Right lobe of liver (tissue), 6 donors: Measurements from ENCODE around the gene PC. TPM values are rescaled to one million over a fixed set of nuclear protein-coding genes. Genes with fewer than 3 reads are reported as not detected.

ENCODE experiments used
- ATAC-seq, 4 donors: fragments of 200-7000 bp; cut with Tn5 transposase; one replicate each; pipeline ENCODE4 v1.9.1; 2020; ENCODE audit warnings: mild to moderate bottlenecking in 4 of 4, moderate library complexity in 4 of 4
- DNase-seq, 3 donors: peaks; one replicate each; pipeline ENCODE4 v3.0.0-alpha.2; 2020
- H3K27ac ChIP-seq, 3 donors: fragments of 200-600 bp; one replicate each; pipeline ENCODE4 v1.8.0; 2022
- H3K27me3 ChIP-seq, 2 donors: fragments of 200-600 bp; one replicate each; pipeline ENCODE4 v1.8.0; 2022
- H3K36me3 ChIP-seq, 4 donors: fragments of 200-600 bp; sonication (generic) in 1 of 4; one replicate each; pipeline versions ENCODE4 v1.5.1 to v1.8.0; 2017 to 2022; ENCODE audit warnings: control low read depth in 1 of 4
- H3K4me1 ChIP-seq, 4 donors: fragments of 200-600 bp; sonication (generic) in 1 of 4; one replicate each; pipeline versions ENCODE4 v1.5.1 to v1.8.0; 2017 to 2022; ENCODE audit warnings: control low read depth in 1 of 4
- H3K4me3 ChIP-seq, 3 donors: fragments of 200-600 bp; one replicate each; pipeline ENCODE4 v1.8.0; 2022
- H3K9me3 ChIP-seq, 4 donors: fragments of 200-600 bp; sonication (generic) in 1 of 4; one replicate each; pipeline versions ENCODE4 v1.5.1 to v1.8.0; 2017 to 2022; ENCODE audit warnings: control low read depth in 1 of 4
- CTCF ChIP-seq, 4 donors: fragments of 200-600 bp in 3 of 4; fragments of 450-650 bp in 1 of 4; IDR thresholded peaks; one replicate each; pipeline versions ENCODE4 v1.5.1 to v1.8.0; 2016 to 2022; ENCODE audit warnings: antibody characterized with exemption in 4 of 4, mild to moderate bottlenecking in 2 of 4
- POLR2A ChIP-seq: fragments of 450-650 bp; IDR thresholded peaks from one replicate; pipeline ENCODE4 v1.6.1; 2017; ENCODE audit warnings: antibody characterized with exemption, mild to moderate bottlenecking
- WGBS: methylation state at CpG from one replicate; pipeline ENCODE4 v1.1.6; 2018; ENCODE audit warnings: low coverage, low lambda C conversion rate; ENCODE audit not compliant: insufficient coverage; ENCODE audit errors: missing lambda C conversion rate; 5-methylcytosine and 5-hydroxymethylcytosine counted together
- intact Hi-C, 2 donors: fragments of 100-400 bp; cut with DNase I; formaldehyde crosslinking; loops; one replicate each; pipeline versions ENCODE4 v1.11.2 to v1.14.1; 2022
- total RNA-seq, 6 experiments: library from RNA; depleted of rRNA in 2 of 6; stranded (reverse); fragments of >200 nt in 2 of 6; fragmentation: NEBNext Ultra II Directional in 3 of 6; extraction: Animal tissue kit (Norgen Biotek cat#: 25700) in 3 of 6; gene quantifications; one replicate each; pipeline versions ENCODE4 v1.1.0 to v1.2.4, GENCODE V29; 2016 to 2023
- donor health status: DM: no; HTN: yes; CAD: no.
- donor health status: DM: no; HTN: no; CAD: no.
- donor health status: DM: no; HTN: no; CAD: no.
- donor health status: DM: no; HTN: yes; CAD: no.
- donor health status: DM: no; HTN: yes; CAD: no.

Gene PC
- total RNA-seq, 6 experiments from 2014 or later, result 265 to 457 (median 317) TPM

GRCh38 chr11:66847461-66848232 lies 110.5 kb downstream of the PC start:
- H3K36me3 ChIP-seq, result peaks cover 0 to 49% (median 24%) of the 10 kb centered on the region in 4 donors
- no peak overlapping the region for H3K27ac ChIP-seq
- TF ChIP-seq POLR2A (no peak), CTCF (IDR thresholded peaks at IDR 0.05) (no peak)
- peak in 2 of 3 donors; percentile 14 to 42 for DNase-seq
- intact Hi-C loops, result no loop called here
- no peaks in the 10 kb centered on the region for H3K9me3 ChIP-seq
- H3K4me3 ChIP-seq, result no peak overlapping the region
- H3K4me1 ChIP-seq, result peaks cover 0 to 17% (median 0%) of the 10 kb centered on the region in 4 donors
- no peak for ATAC-seq
- 91% methylated on average over 6 of the region's 14 CpGs for WGBS
- no peaks in the 10 kb centered on the region for H3K27me3 ChIP-seq

GRCh38 chr11:66846671-66847091 lies 111.5 kb downstream of the PC start:
- ATAC-seq (no peak), DNase-seq (peak in 2 of 3 donors; percentile 27 to 50)
- intact Hi-C loops, result no loop called here
- no peaks in the 10 kb centered on the region for H3K27me3 ChIP-seq
- WGBS, result 73% methylated on average over 2 of the region's 4 CpGs
- no peak overlapping the region for H3K27ac ChIP-seq
- H3K36me3 ChIP-seq, result peaks cover 0 to 41% (median 19%) of the 10 kb centered on the region in 4 donors
- peaks cover 0 to 24% (median 3%) of the 10 kb centered on the region in 4 donors for H3K4me1 ChIP-seq
- TF ChIP-seq POLR2A, result no peak
- no peak for TF ChIP-seq CTCF (IDR thresholded peaks at IDR 0.05)
- no peak overlapping the region for H3K4me3 ChIP-seq
- H3K9me3 ChIP-seq, result no peaks in the 10 kb centered on the region

- H3K9me3 ChIP-seq, result no peaks in the 10 kb centered on the region
- no peaks in the 10 kb centered on the region for H3K27me3 ChIP-seq
- DNase-seq (peak in 2 of 3 donors; percentile 21 to 44), ATAC-seq (no peak)
- H3K4me1 ChIP-seq, result peaks cover 0 to 27% (median 3%) of the 10 kb centered on the region in 4 donors
- no peak overlapping the region for H3K4me3 ChIP-seq
- WGBS, result 62% methylated on average over 4 of the region's 9 CpGs
- intact Hi-C loops, result no loop called here
- no peak overlapping the region for H3K27ac ChIP-seq
- TF ChIP-seq CTCF (IDR thresholded peaks at IDR 0.05) (no peak), POLR2A (no peak)
- H3K36me3 ChIP-seq, result peaks cover 0 to 35% (median 16%) of the 10 kb centered on the region in 4 donors
Observed at GRCh38 chr11:66845876-66846212, 112.3 kb downstream of the PC start.

GRCh38 chr11:66845143-66845875 lies 112.9 kb downstream of the PC start:
- peak in 2 of 4 donors; percentile 0 for ATAC-seq
- 86% methylated on average over 6 of the region's 15 CpGs for WGBS
- intact Hi-C loops, result no loop called here
- TF ChIP-seq POLR2A, result no peak
- no peak for TF ChIP-seq CTCF (IDR thresholded peaks at IDR 0.05)
- Histone ChIP-seq H3K27ac (no peak overlapping the region), H3K27me3 (no peaks in the 10 kb centered on the region), H3K4me3 (no peak overlapping the region), H3K9me3 (no peaks in the 10 kb centered on the region), H3K4me1 (peaks cover 0 to 27% (median 3%) of the 10 kb centered on the region in 4 donors), H3K36me3 (peaks cover 0 to 29% (median 13%) of the 10 kb centered on the region in 4 donors)
- peak in 2 of 3 donors; percentile 23 to 51 for DNase-seq
